HepG2 (cell line): ENCODE results near the gene ARPC5. TPM values are rescaled to one million over a fixed set of nuclear protein-coding genes. Genes with fewer than 3 reads are reported as not detected.

ENCODE experiments used
- ATAC-seq: fragments of 200-7000 bp; cut with Tn5 transposase; 3 replicates; pipeline ENCODE4 v1.9.1; 2020; ENCODE audit warnings: mild to moderate bottlenecking, moderate library complexity
- BruUV-seq: library from RNA; stranded (reverse); fragments of 400-500 nt; replicated peaks from 2 replicates; lab custom pipeline; 2021; lab: Mats Ljungman, UMichigan
- CTCF ChIA-PET: fragments of 300-600 bp; formaldehyde crosslinking; extraction: SDS; loops from one replicate; lab custom pipeline; 2021; ENCODE audit warnings: low total read pairs, inconsistent platforms, low intra/inter-chr PET ratio; lab: Yijun Ruan, JAX
- POLR2A ChIA-PET: fragments of 350-600 bp; sonication (Branson Sonifier 250); formaldehyde crosslinking; loops from one replicate; lab custom pipeline; 2020; ENCODE audit warnings: antibody characterized with exemption, inconsistent platforms; lab: Yijun Ruan, JAX
- DNase-seq: peaks from one replicate; pipeline ENCODE4 v3.0.0-alpha.2; 2015; ENCODE audit warnings: low spot score
- FAIRE-seq: peaks from 3 replicates; lab custom pipeline; 2011; peaks lifted over from hg19 to GRCh38; lab: Jason Lieb, UNC
- H2AFZ ChIP-seq: one replicate; pipeline ENCODE4 v1.6.1; 2011; ENCODE audit warnings: low read length, inconsistent platforms
- H3K27ac ChIP-seq: fragments of 300-600 bp; 3 replicates; pipeline ENCODE4 v1.8.0; 2011; ENCODE audit warnings: mixed run types, mild to moderate bottlenecking, mixed read lengths, low read length, inconsistent platforms; ENCODE audit not compliant: insufficient read depth; ENCODE audit errors: extremely low read length
- H3K27me3 ChIP-seq, 2 experiments: fragments of 200-600 bp in 1 of 2; 2 replicates in 1 of 2; 3 replicates in 1 of 2; pipeline versions ENCODE4 v1.6.0 to v1.8.0; 2011; ENCODE audit warnings: low read length in 2 of 2, mild to moderate bottlenecking in 2 of 2, moderate library complexity in 2 of 2, inconsistent platforms in 1 of 2; ENCODE audit not compliant: insufficient read depth in 2 of 2, control insufficient read depth in 1 of 2
- H3K36me3 ChIP-seq, 2 experiments: fragments of 200-600 bp in 1 of 2; replicated peaks in 1 of 2; 2 replicates in 1 of 2; 3 replicates in 1 of 2; pipeline versions ENCODE4 v1.5.1 to v1.8.0; 2011; ENCODE audit warnings: low read length in 2 of 2, inconsistent platforms in 1 of 2; ENCODE audit not compliant: insufficient read depth in 2 of 2, control insufficient read depth in 1 of 2
- H3K4me1 ChIP-seq: 2 replicates; pipeline ENCODE4 v1.5.1; 2012; ENCODE audit warnings: low read length, inconsistent platforms; ENCODE audit not compliant: insufficient read depth
- H3K4me2 ChIP-seq: 2 replicates; pipeline ENCODE4 v1.6.0; 2011; ENCODE audit warnings: low read depth, low read length, inconsistent platforms
- H3K4me3 ChIP-seq, 3 experiments: fragments of 200-600 bp in 1 of 3; sonication (generic), shearing (Covaris generic) in 1 of 3; replicated peaks in 1 of 3; 2 replicates each; pipeline ENCODE4 v1.5.1; 2011 to 2016; ENCODE audit warnings: low read length in 3 of 3, inconsistent platforms in 2 of 3, low read depth in 2 of 3, mild to moderate bottlenecking in 2 of 3, control low read depth in 1 of 3, mixed read lengths in 1 of 3; ENCODE audit not compliant: insufficient read depth in 1 of 3
- H3K79me2 ChIP-seq: one replicate; pipeline ENCODE4 v1.6.1; 2011; ENCODE audit warnings: low read length, inconsistent platforms; ENCODE audit not compliant: insufficient read depth
- H3K9ac ChIP-seq: 2 replicates; pipeline ENCODE4 v1.6.0; 2011; ENCODE audit warnings: mild to moderate bottlenecking, low read depth, low read length, inconsistent platforms; ENCODE audit not compliant: insufficient read depth
- H3K9me3 ChIP-seq: 2 replicates; pipeline ENCODE4 v1.5.1; 2012; ENCODE audit warnings: mild to moderate bottlenecking, low read length
- H4K20me1 ChIP-seq: 2 replicates; pipeline ENCODE4 v1.6.0; 2011; ENCODE audit warnings: inconsistent platforms, mild to moderate bottlenecking, low read length, moderate library complexity; ENCODE audit not compliant: insufficient read depth
- ATF7-NPFF ChIP-seq: sonication (generic); formaldehyde crosslinking; IDR thresholded peaks from 2 replicates; pipeline ENCODE4 v1.8.1; 2023; ENCODE audit warnings: mild to moderate bottlenecking, low read depth, missing genetic modification reagents, moderate library complexity
- EEA1 ChIP-seq: sonication (generic); formaldehyde crosslinking; IDR thresholded peaks from 2 replicates; pipeline ENCODE4 v1.5.1; 2020; ENCODE audit warnings: mild to moderate bottlenecking, missing genetic modification reagents, borderline replicate concordance
- ISX ChIP-seq: sonication (generic); formaldehyde crosslinking; conservative IDR thresholded peaks from 2 replicates; pipeline ENCODE4 v1.5.0; 2020; ENCODE audit warnings: missing genetic modification reagents
- NR2F1 ChIP-seq, 2 experiments: fragments of 450-650 bp in 1 of 2; formaldehyde crosslinking in 1 of 2; IDR thresholded peaks; 2 replicates each; pipeline versions ENCODE4 v1.5.0 to v1.6.1; 2016 to 2020; ENCODE audit warnings: mild to moderate bottlenecking in 1 of 2, missing compliant biosample characterization in 1 of 2, missing genetic modification reagents in 1 of 2, moderate library complexity in 1 of 2
- SP1 ChIP-seq, 2 experiments: fragments of 450-650 bp in 1 of 2; sonication (generic) in 1 of 2; formaldehyde crosslinking in 1 of 2; IDR thresholded peaks; 2 replicates each; pipeline versions ENCODE4 v1.4.0 to v1.6.1; 2016 to 2020; ENCODE audit warnings: missing genetic modification reagents in 1 of 2
- TIGD3 ChIP-seq: sonication (generic); formaldehyde crosslinking; IDR thresholded peaks from 2 replicates; pipeline ENCODE4 v1.5.1; 2020; ENCODE audit warnings: mild to moderate bottlenecking, missing genetic modification reagents, borderline replicate concordance
- TRIM22 ChIP-seq: fragments of 450-650 bp; IDR thresholded peaks from 2 replicates; pipeline ENCODE4 v1.6.1; 2017
- ZNF234 ChIP-seq: sonication (generic); formaldehyde crosslinking; conservative IDR thresholded peaks from 2 replicates; pipeline ENCODE4 v1.5.1; 2020; ENCODE audit warnings: mild to moderate bottlenecking, missing genetic modification reagents
- ZNF276 ChIP-seq: sonication (generic); formaldehyde crosslinking; IDR thresholded peaks from 2 replicates; pipeline ENCODE4 v1.4.0; 2020; ENCODE audit warnings: mild to moderate bottlenecking, low read depth, missing genetic modification reagents
- ZNF451 ChIP-seq: sonication (generic); formaldehyde crosslinking; IDR thresholded peaks from 2 replicates; pipeline ENCODE4 v1.5.0; 2020; ENCODE audit warnings: mild to moderate bottlenecking, missing genetic modification reagents
- ZNF747 ChIP-seq: sonication (generic); formaldehyde crosslinking; IDR thresholded peaks from 2 replicates; pipeline ENCODE4 v1.8.1; 2023; ENCODE audit warnings: missing genetic modification reagents, mild to moderate bottlenecking, borderline replicate concordance
- WGBS: methylation state at CpG from one replicate; pipeline ENCODE4 v1.1.6; 2017; ENCODE audit warnings: low lambda C conversion rate; 5-methylcytosine and 5-hydroxymethylcytosine counted together
- in situ Hi-C: cut with HindIII; loops from 2 replicates; pipeline ENCODE4 v1.10.0; 2017; ENCODE audit warnings: low pct_unique_long_range_greater_than_20kb; ENCODE audit not compliant: extremely low pct_ligation_motif_present
- intact Hi-C: fragments of 100-400 bp; cut with micrococcal nuclease; formaldehyde crosslinking; loops from one replicate; pipeline ENCODE4 v1.10.0; 2022; ENCODE audit not compliant: unreplicated experiment
- polyA plus RNA-seq, 8 experiments: library from polyadenylated mRNA; depleted of rRNA in 3 of 8; stranded (reverse) in 7 of 8; unstranded in 1 of 8; fragments of >200 nt; fragmentation: Illumina TruSeq in 4 of 8; extraction: Trizol in 4 of 8; gene quantifications; 2 replicates each; pipeline versions ENCODE4 v1.2.1 to v1.2.3, GENCODE V29; 2011 to 2016; ENCODE audit warnings: low read depth in 4 of 8, missing spikeins in 1 of 8, mixed read lengths in 1 of 8; ENCODE audit not compliant: insufficient read depth in 1 of 8
- total RNA-seq, 5 experiments: library from RNA; depleted of rRNA; stranded (reverse); fragments of >200 nt; fragmentation: Illumina TruSeq; extraction: Trizol; gene quantifications; 2 replicates each; pipeline ENCODE4 v1.2.3, GENCODE V29; 2016; ENCODE audit warnings: low read depth in 1 of 5

Gene ARPC5
- total and polyA plus RNA-seq, 2 of the 13 experiments (the other 11 are each of a cell fraction or from before 2014, with no cell fraction given): 48.4 to 106 TPM

- TF ChIP-seq TIGD3 (no peak), ZNF451 (no peak), ZNF747 (CRISPR knock-in tag) (no peak), ISX (no peak), ZNF276 (CRISPR knock-in tag) (no peak), NR2F1 (CRISPR knock-in tag; IDR thresholded peaks at IDR 0.05) (no peak), EEA1 (CRISPR knock-in tag) (no peak), ATF7-NPFF (no peak), SP1 (IDR thresholded peaks at IDR 0.05) (no peak), SP1 (CRISPR knock-in tag; IDR thresholded peaks at IDR 0.05) (no peak)
Measured at GRCh38 chr1:183597656-183598347, 37.8 kb downstream of the ARPC5 start (continued).

- TF ChIP-seq ZNF234: no peak
- no peak for TF ChIP-seq TRIM22
- H3K79me2 ChIP-seq: no peaks in the 10 kb centered on the region
- H3K9me3 ChIP-seq: no peaks in the 10 kb centered on the region
- no peak overlapping the region for H3K4me2 ChIP-seq
- peaks cover 0 to 28% of the 10 kb centered on the region in 2 experiments; a peak in 3 of 5 replicates for H3K27me3 ChIP-seq
- DNase-seq (no peak), ATAC-seq (no peak), FAIRE-seq (no peak)
- POLR2A ChIA-PET: no interaction called here
- H2AFZ ChIP-seq: no peak overlapping the region
- no peaks in the 10 kb centered on the region for H3K36me3 ChIP-seq
- intact Hi-C loops: no loop called here
- CTCF ChIA-PET: no interaction called here
- no peaks in the 10 kb centered on the region for H3K4me1 ChIP-seq
- no peak overlapping the region for H3K27ac ChIP-seq
- BruUV-seq: no TSS peak
- in situ Hi-C loops: no loop called here
- no peaks in the 10 kb centered on the region for H4K20me1 ChIP-seq
- H3K9ac ChIP-seq: no peak overlapping the region
- WGBS: 24% methylated on average over 5 of the region's 5 CpGs
- no peak overlapping the region for H3K4me3 ChIP-seq
Measured at GRCh38 chr1:183596500-183596899, 39.1 kb downstream of the ARPC5 start.
